Smooth muscle cell (in vitro differentiated cells): ENCODE measurements around the gene IQGAP3. TPM values are rescaled to one million over a fixed set of nuclear protein-coding genes. Genes with fewer than 3 reads are reported as not detected.

Source experiments
- DNase-seq: peaks from one replicate; lab custom pipeline; 2025; ENCODE audit not compliant: unreplicated experiment; lab: John Stamatoyannopoulos, UW
- H2AFZ ChIP-seq: fragments of 200-600 bp; sonication (generic); 2 replicates; pipeline ENCODE4 v1.6.0; 2016; ENCODE audit warnings: antibody characterized with exemption, low read depth, mild to moderate bottlenecking
- H3F3A ChIP-seq: fragments of 200-600 bp; sonication (generic); 2 replicates; pipeline ENCODE4 v1.6.0; 2017; ENCODE audit warnings: antibody characterized with exemption, low read depth
- H3K27ac ChIP-seq: fragments of 200-600 bp; sonication (generic); 2 replicates; pipeline ENCODE4 v1.5.1; 2016; ENCODE audit warnings: low read depth, mild to moderate bottlenecking
- H3K27me3 ChIP-seq: fragments of 200-600 bp; sonication (generic); 2 replicates; pipeline ENCODE4 v1.6.1; 2016; ENCODE audit warnings: low read depth, mild to moderate bottlenecking
- H3K36me3 ChIP-seq: fragments of 200-600 bp; sonication (generic); 2 replicates; pipeline ENCODE4 v1.5.1; 2016; ENCODE audit warnings: low read depth
- H3K4me1 ChIP-seq: fragments of 200-600 bp; sonication (generic); 2 replicates; pipeline ENCODE4 v1.5.1; 2016; ENCODE audit warnings: low read depth
- H3K4me2 ChIP-seq: fragments of 200-600 bp; sonication (generic); 2 replicates; pipeline ENCODE4 v1.6.0; 2016; ENCODE audit warnings: mild to moderate bottlenecking
- H3K4me3 ChIP-seq: fragments of 200-600 bp; sonication (generic); 2 replicates; pipeline ENCODE4 v1.5.1; 2016; ENCODE audit warnings: mild to moderate bottlenecking
- H3K79me2 ChIP-seq: fragments of 200-600 bp; sonication (generic); 2 replicates; pipeline ENCODE4 v1.6.0; 2016; ENCODE audit warnings: low read depth, mild to moderate bottlenecking
- H3K9ac ChIP-seq: fragments of 200-600 bp; sonication (generic); 2 replicates; pipeline ENCODE4 v1.6.0; 2016; ENCODE audit warnings: low read depth
- H3K9me3 ChIP-seq: fragments of 200-600 bp; sonication (generic); replicated peaks from 2 replicates; pipeline ENCODE4 v1.5.1; 2016; ENCODE audit warnings: low read depth
- H4K20me1 ChIP-seq: fragments of 200-600 bp; sonication (generic); 2 replicates; pipeline ENCODE4 v1.6.0; 2016; ENCODE audit warnings: low read depth
- WGBS: methylation state at CpG from one replicate; pipeline ENCODE4 v1.1.7; 2016; ENCODE audit warnings: low lambda C conversion rate; 5-methylcytosine and 5-hydroxymethylcytosine counted together
- polyA plus RNA-seq: library from polyadenylated mRNA; unstranded; fragments of >200 nt; fragmentation: Nextera tagmentation; extraction: Ambion mirVana; gene quantifications from 2 replicates; pipeline ENCODE4 v1.2.1, GENCODE V29; 2016
- total RNA-seq: library from RNA; depleted of rRNA; stranded (reverse); fragments of >200 nt; gene quantifications from 2 replicates; pipeline ENCODE4 v1.2.3, GENCODE V29; 2014
- TF ChIP-seq, protein P1 (sequence below): fragments of 200-600 bp; sonication (generic); IDR thresholded peaks from 2 replicates; pipeline ENCODE4 v1.5.1; 2017; ENCODE audit warnings: borderline replicate concordance, mild to moderate bottlenecking, antibody characterized with exemption; ENCODE audit not compliant: insufficient read depth, poor library complexity, severe bottlenecking

Gene IQGAP3
- total and polyA plus RNA-seq, 2 experiments from 2014 or later = 2.6 to 2.9 TPM

DNA sequence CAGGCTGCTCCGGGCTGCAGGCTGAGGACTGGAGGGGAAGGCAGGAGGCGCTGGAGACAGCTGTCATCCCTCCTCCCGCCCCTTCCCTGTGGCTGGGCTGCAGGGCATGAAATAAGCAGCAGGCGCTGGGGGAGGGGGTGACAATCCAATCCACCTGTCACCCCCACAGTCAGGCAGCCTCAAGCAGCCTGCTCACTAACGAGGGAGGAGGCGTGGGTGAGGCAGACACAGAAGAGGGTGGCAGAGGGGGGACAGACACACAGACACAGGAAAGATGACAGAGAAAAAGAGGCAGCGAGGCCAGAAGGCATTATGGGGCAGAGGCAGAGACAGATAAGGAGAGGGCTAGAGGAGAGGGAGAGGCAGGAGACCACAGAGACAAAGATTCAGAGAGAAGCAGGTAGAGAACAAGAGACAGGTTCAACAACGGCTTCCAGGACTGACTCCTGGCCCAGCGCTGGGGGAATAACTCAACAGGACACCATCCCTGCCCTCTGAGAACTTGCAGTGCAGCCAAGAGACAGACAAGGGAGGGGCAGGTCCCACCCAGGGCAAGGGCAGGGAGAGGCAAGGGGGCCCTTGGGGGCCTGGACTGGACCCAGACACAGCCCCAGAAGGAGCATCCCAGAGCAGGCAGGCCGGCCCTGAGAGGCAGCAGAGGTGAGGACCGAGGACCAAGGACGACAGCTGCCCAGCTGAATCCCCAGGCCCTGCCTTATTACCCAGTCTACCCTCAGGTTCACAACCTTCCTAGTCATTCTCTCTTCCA, 83.0 kb downstream of the IQGAP3 start:
- Histone ChIP-seq H2AFZ (no peak overlapping the region), H3K79me2 (peaks cover 95% of the 10 kb centered on the region), H3K9me3 (no peaks in the 10 kb centered on the region), H3K36me3 (no peaks in the 10 kb centered on the region), H3K9ac (no peak overlapping the region), H3K27me3 (no peaks in the 10 kb centered on the region), H4K20me1 (peaks cover 100% of the 10 kb centered on the region), H3K4me3 (no peak overlapping the region), H3K4me2 (peak overlapping the region; percentile 71), H3K27ac (peak overlapping the region; percentile 12), H3K4me1 (peaks cover 35% of the 10 kb centered on the region), H3F3A (no peaks in the 10 kb centered on the region)
- TF ChIP-seq, protein P1, sequence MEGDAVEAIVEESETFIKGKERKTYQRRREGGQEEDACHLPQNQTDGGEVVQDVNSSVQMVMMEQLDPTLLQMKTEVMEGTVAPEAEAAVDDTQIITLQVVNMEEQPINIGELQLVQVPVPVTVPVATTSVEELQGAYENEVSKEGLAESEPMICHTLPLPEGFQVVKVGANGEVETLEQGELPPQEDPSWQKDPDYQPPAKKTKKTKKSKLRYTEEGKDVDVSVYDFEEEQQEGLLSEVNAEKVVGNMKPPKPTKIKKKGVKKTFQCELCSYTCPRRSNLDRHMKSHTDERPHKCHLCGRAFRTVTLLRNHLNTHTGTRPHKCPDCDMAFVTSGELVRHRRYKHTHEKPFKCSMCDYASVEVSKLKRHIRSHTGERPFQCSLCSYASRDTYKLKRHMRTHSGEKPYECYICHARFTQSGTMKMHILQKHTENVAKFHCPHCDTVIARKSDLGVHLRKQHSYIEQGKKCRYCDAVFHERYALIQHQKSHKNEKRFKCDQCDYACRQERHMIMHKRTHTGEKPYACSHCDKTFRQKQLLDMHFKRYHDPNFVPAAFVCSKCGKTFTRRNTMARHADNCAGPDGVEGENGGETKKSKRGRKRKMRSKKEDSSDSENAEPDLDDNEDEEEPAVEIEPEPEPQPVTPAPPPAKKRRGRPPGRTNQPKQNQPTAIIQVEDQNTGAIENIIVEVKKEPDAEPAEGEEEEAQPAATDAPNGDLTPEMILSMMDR = no peak
- WGBS = 56% methylated on average over 12 of the region's 12 CpGs
- no peak for DNase-seq

DNA sequence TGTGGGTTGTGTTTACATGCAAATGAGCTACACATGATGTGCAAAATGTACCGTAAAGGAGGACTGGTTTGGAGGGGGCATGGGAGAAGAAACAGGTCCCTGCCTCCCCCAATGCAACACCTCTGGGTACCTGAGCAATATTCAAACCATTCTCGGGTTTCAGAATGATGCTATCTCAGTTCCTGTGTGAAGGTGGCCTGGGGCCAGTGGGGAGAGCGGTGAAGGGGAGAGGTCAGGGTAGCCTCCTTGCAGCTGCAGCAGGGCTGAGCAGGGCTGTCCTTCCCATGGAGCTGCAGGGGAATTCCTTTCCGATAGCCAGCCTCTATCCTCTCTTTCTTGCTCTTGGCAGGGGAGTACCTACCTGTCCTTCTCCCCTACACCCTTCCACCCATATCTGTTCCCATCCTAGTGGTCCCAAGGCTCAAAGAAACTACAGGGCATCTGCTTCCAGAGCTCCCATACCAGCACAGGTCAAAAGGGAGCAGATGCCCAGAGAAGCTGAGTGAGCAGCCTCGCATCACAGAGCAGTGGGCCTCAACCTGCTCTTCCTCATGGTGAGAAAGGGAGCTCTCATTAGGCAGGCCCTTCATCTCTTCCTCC, 83.7 kb downstream of the IQGAP3 start:
- H3K4me1 ChIP-seq = peaks cover 31% of the 10 kb centered on the region
- DNase-seq = no peak
- no peaks in the 10 kb centered on the region for H3K27me3 ChIP-seq
- no peak overlapping the region for H3K4me2 ChIP-seq
- H3K79me2 ChIP-seq = peaks cover 92% of the 10 kb centered on the region
- H3K9ac ChIP-seq = no peak overlapping the region
- WGBS = 68% methylated on average over 5 of the region's 5 CpGs
- H3K4me3 ChIP-seq = no peak overlapping the region
- H4K20me1 ChIP-seq = peaks cover 100% of the 10 kb centered on the region
- no peak overlapping the region for H3K27ac ChIP-seq
- H3K9me3 ChIP-seq = no peaks in the 10 kb centered on the region
- no peaks in the 10 kb centered on the region for H3F3A ChIP-seq
- no peak overlapping the region for H2AFZ ChIP-seq
- no peaks in the 10 kb centered on the region for H3K36me3 ChIP-seq
- TF ChIP-seq, protein P1 = no peak

DNA sequence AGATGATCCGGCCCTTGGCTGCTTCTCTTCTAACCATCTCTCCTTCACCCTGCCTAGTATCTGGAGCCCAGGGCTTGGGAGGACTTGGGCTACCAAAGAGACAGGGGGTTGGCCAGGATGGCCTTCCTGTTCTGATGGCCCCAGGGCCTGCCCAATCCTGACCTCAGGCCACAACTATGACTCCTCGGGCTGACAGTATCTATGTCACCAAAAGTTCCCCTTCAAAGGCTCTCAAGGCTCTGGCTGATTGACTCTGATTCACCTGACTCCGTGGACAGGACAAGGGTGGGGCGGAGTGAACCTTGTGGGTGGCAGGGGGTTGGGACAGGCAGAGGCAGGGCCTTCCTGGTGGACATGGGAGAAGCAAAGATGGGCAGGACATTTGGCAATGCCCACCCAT, 84.5 kb downstream of the IQGAP3 start:
- peaks cover 27% of the 10 kb centered on the region for H3K4me1 ChIP-seq
- no peak overlapping the region for H3K9ac ChIP-seq
- WGBS = 85% methylated on average over 4 of the region's 4 CpGs
- no peak overlapping the region for H3K4me2 ChIP-seq
- TF ChIP-seq, protein P1 = no peak
- no peak for DNase-seq
- no peak overlapping the region for H3K4me3 ChIP-seq
- no peak overlapping the region for H2AFZ ChIP-seq
- no peaks in the 10 kb centered on the region for H3K9me3 ChIP-seq
- H3K79me2 ChIP-seq = peaks cover 91% of the 10 kb centered on the region
- H3F3A ChIP-seq = no peaks in the 10 kb centered on the region
- H3K36me3 ChIP-seq = no peaks in the 10 kb centered on the region
- no peaks in the 10 kb centered on the region for H3K27me3 ChIP-seq
- H3K27ac ChIP-seq = no peak overlapping the region
- peaks cover 100% of the 10 kb centered on the region for H4K20me1 ChIP-seq
